ENCODE measurements around the gene SMKR1. TPM values are rescaled to one million over a fixed set of nuclear protein-coding genes. Genes with fewer than 3 reads are reported as not detected.
A peak's percentile ranks its signal among the peaks of the same experiment; 100 is the strongest.
"Not testable (repeated sequence)": the region's sequence is repeated elsewhere in the genome, so short reads cannot be mapped to it uniquely, and the experiment has no call there.

SMKR1 gene
- total RNA-seq, 2 donors from 2014 or later: 0.55 to 0.97 TPM

DNA sequence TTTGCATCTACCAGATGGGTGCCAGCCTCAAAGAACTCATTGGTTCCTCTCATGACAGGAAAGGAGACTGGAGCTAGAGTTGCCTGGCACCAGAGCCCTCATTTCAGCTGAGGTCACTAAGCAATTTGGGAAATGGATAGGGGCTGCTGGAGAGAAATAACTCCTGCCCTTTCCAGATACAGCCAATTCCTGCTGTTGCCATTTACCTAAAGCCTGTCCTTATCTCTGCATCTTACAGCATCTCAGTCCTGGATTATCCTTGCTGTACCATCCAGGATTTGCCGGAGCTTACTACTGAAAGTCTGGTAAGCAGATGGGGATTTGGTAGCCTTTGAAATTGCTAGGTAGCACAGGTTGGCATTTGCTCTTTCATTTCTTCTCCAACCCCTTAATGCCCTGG, 31.9 kb upstream of the SMKR1 start:
- 94% methylated on average over 1 of the region's 1 CpG; no CpG with 5 or more reads in 1 of the 2 experiments for WGBS, 2 experiments (ENCODE audit: insufficient coverage in 1 of 2, insufficient read length in 1 of 2)
- H3K9ac ChIP-seq (ENCODE audit: extremely low read depth, low read length, poor library complexity, severe bottlenecking): no peak overlapping the region

DNA sequence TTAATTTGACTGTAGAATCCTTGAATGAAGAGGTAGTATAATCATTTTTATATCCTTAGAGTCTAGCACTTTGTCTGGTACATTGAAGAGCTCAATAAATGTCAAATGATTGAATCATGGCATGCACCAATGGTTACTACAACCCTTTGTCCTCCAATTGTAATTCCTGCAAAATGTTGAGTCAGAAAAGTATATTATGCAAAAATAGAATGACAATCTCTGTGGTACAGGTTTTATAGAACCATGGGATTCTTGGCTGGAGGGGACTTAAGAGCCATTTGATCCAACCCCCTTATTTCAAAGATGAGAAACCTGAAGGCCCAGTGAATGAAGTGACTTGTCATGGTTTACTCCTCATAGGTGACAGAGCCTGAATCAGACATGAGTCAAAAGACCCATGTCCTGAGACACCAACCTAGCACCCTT, 30.9 kb upstream of the SMKR1 start:
- DNase-seq: no peak
- Mint-ChIP-seq H3K27me3 (ENCODE audit: insufficient read depth) (no peaks in the 10 kb centered on the region), H3K27ac (no peak overlapping the region), H3K4me3 (no peak overlapping the region), H3K9me3 (peaks cover 12% of the 10 kb centered on the region), H3K36me3 (ENCODE audit: low read depth) (peaks cover 36% of the 10 kb centered on the region), H3K4me1 (peaks cover 10% of the 10 kb centered on the region)
- no peaks in the 10 kb centered on the region for H3K9me3 ChIP-seq (ENCODE audit: control insufficient read depth, low read length)
- no peak overlapping the region for H3K27ac ChIP-seq (ENCODE audit: low read depth, low read length)
- peaks cover 33% of the 10 kb centered on the region for H3K36me3 ChIP-seq (ENCODE audit: control insufficient read depth, insufficient read depth, low read length)
- no peaks in the 10 kb centered on the region for H3K4me1 ChIP-seq (ENCODE audit: control insufficient read depth, insufficient read depth, low read length)
- H3K4me3 ChIP-seq (ENCODE audit: low read length): no peak overlapping the region
- TF ChIP-seq, protein P1, sequence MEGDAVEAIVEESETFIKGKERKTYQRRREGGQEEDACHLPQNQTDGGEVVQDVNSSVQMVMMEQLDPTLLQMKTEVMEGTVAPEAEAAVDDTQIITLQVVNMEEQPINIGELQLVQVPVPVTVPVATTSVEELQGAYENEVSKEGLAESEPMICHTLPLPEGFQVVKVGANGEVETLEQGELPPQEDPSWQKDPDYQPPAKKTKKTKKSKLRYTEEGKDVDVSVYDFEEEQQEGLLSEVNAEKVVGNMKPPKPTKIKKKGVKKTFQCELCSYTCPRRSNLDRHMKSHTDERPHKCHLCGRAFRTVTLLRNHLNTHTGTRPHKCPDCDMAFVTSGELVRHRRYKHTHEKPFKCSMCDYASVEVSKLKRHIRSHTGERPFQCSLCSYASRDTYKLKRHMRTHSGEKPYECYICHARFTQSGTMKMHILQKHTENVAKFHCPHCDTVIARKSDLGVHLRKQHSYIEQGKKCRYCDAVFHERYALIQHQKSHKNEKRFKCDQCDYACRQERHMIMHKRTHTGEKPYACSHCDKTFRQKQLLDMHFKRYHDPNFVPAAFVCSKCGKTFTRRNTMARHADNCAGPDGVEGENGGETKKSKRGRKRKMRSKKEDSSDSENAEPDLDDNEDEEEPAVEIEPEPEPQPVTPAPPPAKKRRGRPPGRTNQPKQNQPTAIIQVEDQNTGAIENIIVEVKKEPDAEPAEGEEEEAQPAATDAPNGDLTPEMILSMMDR (conservative IDR thresholded peaks at IDR 0.05): no peak
- no peaks in the 10 kb centered on the region for H3K27me3 ChIP-seq (ENCODE audit: control insufficient read depth, insufficient read depth, low read length, poor library complexity, severe bottlenecking)
- H3K9ac ChIP-seq (ENCODE audit: extremely low read depth, low read length, poor library complexity, severe bottlenecking): no peak overlapping the region

More for the DNA sequence above, 31.9 kb upstream of the SMKR1 start:
- peak overlapping the region; percentile 4 for H3K27ac Mint-ChIP-seq
- no peaks in the 10 kb centered on the region for H3K27me3 Mint-ChIP-seq (ENCODE audit: insufficient read depth)
- peaks cover 39% of the 10 kb centered on the region for H3K36me3 Mint-ChIP-seq (ENCODE audit: low read depth)
- no peak for DNase-seq
- Histone ChIP-seq H3K4me1 (ENCODE audit: control insufficient read depth, insufficient read depth, low read length) (no peaks in the 10 kb centered on the region), H3K27ac (ENCODE audit: low read depth, low read length) (no peak overlapping the region), H3K4me3 (ENCODE audit: low read length) (no peak overlapping the region), H3K27me3 (ENCODE audit: control insufficient read depth, insufficient read depth, low read length, poor library complexity, severe bottlenecking) (no peaks in the 10 kb centered on the region), H3K36me3 (ENCODE audit: control insufficient read depth, insufficient read depth, low read length) (peaks cover 34% of the 10 kb centered on the region), H3K9me3 (ENCODE audit: control insufficient read depth, low read length) (no peaks in the 10 kb centered on the region)
- peaks cover 7% of the 10 kb centered on the region for H3K9me3 Mint-ChIP-seq
- peaks cover 10% of the 10 kb centered on the region for H3K4me1 Mint-ChIP-seq
- H3K4me3 Mint-ChIP-seq: no peak overlapping the region
- TF ChIP-seq, protein P1 (conservative IDR thresholded peaks at IDR 0.05): no peak

DNA sequence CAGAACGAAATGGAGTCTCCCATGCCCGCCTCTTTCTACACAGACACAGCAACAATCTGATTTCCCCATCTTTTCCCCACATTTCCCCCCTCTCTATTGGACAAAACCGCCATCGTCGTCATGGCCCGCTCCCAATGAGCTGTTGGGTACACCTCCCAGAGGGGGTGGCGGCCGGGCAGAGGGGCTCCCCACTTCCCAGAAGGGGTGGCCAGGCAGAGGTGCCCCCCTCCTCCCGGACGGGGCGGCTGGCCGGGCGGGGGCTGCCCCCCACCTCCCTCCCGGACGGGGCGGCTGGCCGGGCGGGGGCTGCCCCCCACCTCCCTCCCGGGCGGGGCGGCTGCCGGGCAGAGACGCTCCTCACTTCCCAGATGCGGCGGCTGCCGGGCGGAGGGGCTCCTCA, 26.4 kb upstream of the SMKR1 start:
- H3K4me1 Mint-ChIP-seq; H3K27ac Mint-ChIP-seq; DNase-seq; H3K27ac ChIP-seq (ENCODE audit: low read depth, low read length); H3K4me3 ChIP-seq (ENCODE audit: low read length); H3K4me3 Mint-ChIP-seq; H3K4me1 ChIP-seq (ENCODE audit: control insufficient read depth, insufficient read depth, low read length); H3K9ac ChIP-seq (ENCODE audit: extremely low read depth, low read length, poor library complexity, severe bottlenecking); H3K27me3 Mint-ChIP-seq (ENCODE audit: insufficient read depth); H3K9me3 ChIP-seq (ENCODE audit: control insufficient read depth, low read length); H3K27me3 ChIP-seq (ENCODE audit: control insufficient read depth, insufficient read depth, low read length, poor library complexity, severe bottlenecking): not testable (repeated sequence)
- H3K36me3 Mint-ChIP-seq (ENCODE audit: low read depth): peaks cover 46% of the 10 kb centered on the region
- H3K9me3 Mint-ChIP-seq: peaks cover 22% of the 10 kb centered on the region
- peaks cover 18% of the 10 kb centered on the region for H3K36me3 ChIP-seq (ENCODE audit: control insufficient read depth, insufficient read depth, low read length)
- WGBS, 2 experiments (ENCODE audit: insufficient coverage in 1 of 2, insufficient read length in 1 of 2): 91 to 100% methylated on average over 1 to 19 of the region's 27 CpGs

DNA sequence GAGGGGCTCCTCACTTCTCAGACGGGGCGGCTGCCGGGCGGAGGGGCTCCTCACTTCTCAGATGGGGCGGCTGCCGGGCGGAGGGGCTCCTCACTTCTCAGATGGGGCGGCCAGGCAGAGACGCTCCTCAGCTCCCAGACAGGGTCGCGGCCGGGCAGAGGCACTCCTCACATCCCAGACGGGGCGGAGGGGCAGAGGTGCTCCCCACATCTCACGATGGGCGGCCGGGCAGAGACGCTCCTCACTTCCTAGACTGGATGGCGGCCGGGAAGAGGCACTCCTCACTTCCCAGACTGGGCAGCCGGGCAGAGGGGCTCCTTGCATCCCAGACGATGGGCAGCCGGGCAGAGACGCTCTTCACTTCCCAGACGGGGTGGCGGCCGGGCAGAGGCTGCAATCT, 25.9 kb upstream of the SMKR1 start:
- H3K9me3 Mint-ChIP-seq: peaks cover 24% of the 10 kb centered on the region
- 95 to 98% methylated on average over 11 to 17 of the region's 27 CpGs for WGBS, 2 experiments (ENCODE audit: insufficient coverage in 1 of 2, insufficient read length in 1 of 2)
- not testable (repeated sequence) for H3K27me3 ChIP-seq (ENCODE audit: control insufficient read depth, insufficient read depth, low read length, poor library complexity, severe bottlenecking); H3K27ac Mint-ChIP-seq; H3K4me3 ChIP-seq (ENCODE audit: low read length); H3K9ac ChIP-seq (ENCODE audit: extremely low read depth, low read length, poor library complexity, severe bottlenecking); DNase-seq; H3K4me1 Mint-ChIP-seq; H3K4me3 Mint-ChIP-seq; H3K27ac ChIP-seq (ENCODE audit: low read depth, low read length); H3K4me1 ChIP-seq (ENCODE audit: control insufficient read depth, insufficient read depth, low read length); H3K27me3 Mint-ChIP-seq (ENCODE audit: insufficient read depth); H3K9me3 ChIP-seq (ENCODE audit: control insufficient read depth, low read length)
- peaks cover 22% of the 10 kb centered on the region for H3K36me3 ChIP-seq (ENCODE audit: control insufficient read depth, insufficient read depth, low read length)
- peaks cover 49% of the 10 kb centered on the region for H3K36me3 Mint-ChIP-seq (ENCODE audit: low read depth)

Measured in endodermal cell (in vitro differentiated cells).